Right lobe of liver (tissue), 4 donors: Measurements from ENCODE around the gene MROH9.

ENCODE experiments used
- POLR2A ChIP-seq: fragments of 450-650 bp; IDR thresholded peaks from one replicate; pipeline ENCODE4 v1.6.1; 2017; ENCODE audit warnings: antibody characterized with exemption, mild to moderate bottlenecking
- TF ChIP-seq, protein P1 (sequence below), 4 donors: fragments of 200-600 bp in 3 of 4; fragments of 450-650 bp in 1 of 4; IDR thresholded peaks; one replicate each; pipeline versions ENCODE4 v1.5.1 to v1.8.0; 2016 to 2022; ENCODE audit warnings: antibody characterized with exemption in 4 of 4, mild to moderate bottlenecking in 2 of 4
- donor health status: DM: no; HTN: no; CAD: no.
- donor health status: DM: no; HTN: no; CAD: no.
- donor health status: DM: no; HTN: yes; CAD: no.

DNA sequence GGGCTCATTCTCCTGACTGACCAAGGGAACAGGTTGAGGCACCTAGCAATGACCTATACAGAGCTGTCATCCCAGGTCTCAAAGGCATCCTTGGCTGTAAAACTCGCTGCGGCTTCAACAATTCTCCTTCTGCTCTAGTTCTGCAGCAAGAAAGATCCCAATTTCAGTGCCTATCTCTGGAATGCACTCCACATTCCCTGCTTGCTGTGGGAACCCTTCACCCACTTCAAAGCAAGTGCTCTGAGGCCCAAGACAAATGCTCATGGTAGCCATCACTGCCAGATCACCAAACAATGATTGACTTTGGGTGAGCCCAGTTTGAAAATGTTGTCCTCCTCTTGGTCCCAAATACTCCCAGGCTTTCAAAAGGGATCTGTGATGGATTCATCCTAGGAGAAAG lies 117.6 kb downstream of the MROH9 start:
- TF ChIP-seq, protein P1, sequence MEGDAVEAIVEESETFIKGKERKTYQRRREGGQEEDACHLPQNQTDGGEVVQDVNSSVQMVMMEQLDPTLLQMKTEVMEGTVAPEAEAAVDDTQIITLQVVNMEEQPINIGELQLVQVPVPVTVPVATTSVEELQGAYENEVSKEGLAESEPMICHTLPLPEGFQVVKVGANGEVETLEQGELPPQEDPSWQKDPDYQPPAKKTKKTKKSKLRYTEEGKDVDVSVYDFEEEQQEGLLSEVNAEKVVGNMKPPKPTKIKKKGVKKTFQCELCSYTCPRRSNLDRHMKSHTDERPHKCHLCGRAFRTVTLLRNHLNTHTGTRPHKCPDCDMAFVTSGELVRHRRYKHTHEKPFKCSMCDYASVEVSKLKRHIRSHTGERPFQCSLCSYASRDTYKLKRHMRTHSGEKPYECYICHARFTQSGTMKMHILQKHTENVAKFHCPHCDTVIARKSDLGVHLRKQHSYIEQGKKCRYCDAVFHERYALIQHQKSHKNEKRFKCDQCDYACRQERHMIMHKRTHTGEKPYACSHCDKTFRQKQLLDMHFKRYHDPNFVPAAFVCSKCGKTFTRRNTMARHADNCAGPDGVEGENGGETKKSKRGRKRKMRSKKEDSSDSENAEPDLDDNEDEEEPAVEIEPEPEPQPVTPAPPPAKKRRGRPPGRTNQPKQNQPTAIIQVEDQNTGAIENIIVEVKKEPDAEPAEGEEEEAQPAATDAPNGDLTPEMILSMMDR (IDR thresholded peaks at IDR 0.05), result no peak
- TF ChIP-seq POLR2A, result no peak
